Stomach (tissue), 4 donors: ENCODE data around the gene FGF14.

Experiments
- POLR2A ChIP-seq, 4 donors: fragments of 450-650 bp; IDR thresholded peaks; one replicate each; pipeline ENCODE4 v1.6.1; 2016; ENCODE audit warnings: antibody characterized with exemption in 4 of 4, control low read depth in 2 of 4, mild to moderate bottlenecking in 1 of 4, moderate library complexity in 1 of 4
- TF ChIP-seq, protein P1 (sequence below), 7 experiments: fragments of 450-650 bp in 4 of 7; fragments of 200-600 bp in 3 of 7; sonication (generic) in 3 of 7; IDR thresholded peaks; one replicate each; pipeline ENCODE4 v1.5.1; 2016 to 2019; ENCODE audit warnings: antibody characterized with exemption in 7 of 7, control low read depth in 2 of 7, mild to moderate bottlenecking in 1 of 7

DNA sequence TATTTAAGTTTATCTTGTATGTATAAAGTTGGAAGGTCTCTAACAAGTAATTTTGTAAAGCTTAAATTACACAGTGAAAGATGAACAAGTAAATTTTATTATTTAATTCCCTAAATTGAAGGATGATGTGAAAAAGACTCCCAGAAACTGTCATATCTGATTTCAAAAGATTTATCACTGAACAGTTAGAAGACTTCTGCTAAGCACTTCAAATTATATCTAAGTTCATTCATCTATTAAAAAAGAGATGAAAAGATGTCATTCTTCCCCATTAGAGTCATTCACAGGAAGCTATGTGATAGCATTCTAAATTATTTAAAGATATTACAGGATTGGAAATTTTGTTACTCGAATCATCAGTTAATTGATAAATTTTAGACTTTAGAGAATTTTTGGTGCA, 590.0 kb downstream of the FGF14 start:
- TF ChIP-seq POLR2A (IDR thresholded peaks at IDR 0.05): no peak
- TF ChIP-seq, protein P1, sequence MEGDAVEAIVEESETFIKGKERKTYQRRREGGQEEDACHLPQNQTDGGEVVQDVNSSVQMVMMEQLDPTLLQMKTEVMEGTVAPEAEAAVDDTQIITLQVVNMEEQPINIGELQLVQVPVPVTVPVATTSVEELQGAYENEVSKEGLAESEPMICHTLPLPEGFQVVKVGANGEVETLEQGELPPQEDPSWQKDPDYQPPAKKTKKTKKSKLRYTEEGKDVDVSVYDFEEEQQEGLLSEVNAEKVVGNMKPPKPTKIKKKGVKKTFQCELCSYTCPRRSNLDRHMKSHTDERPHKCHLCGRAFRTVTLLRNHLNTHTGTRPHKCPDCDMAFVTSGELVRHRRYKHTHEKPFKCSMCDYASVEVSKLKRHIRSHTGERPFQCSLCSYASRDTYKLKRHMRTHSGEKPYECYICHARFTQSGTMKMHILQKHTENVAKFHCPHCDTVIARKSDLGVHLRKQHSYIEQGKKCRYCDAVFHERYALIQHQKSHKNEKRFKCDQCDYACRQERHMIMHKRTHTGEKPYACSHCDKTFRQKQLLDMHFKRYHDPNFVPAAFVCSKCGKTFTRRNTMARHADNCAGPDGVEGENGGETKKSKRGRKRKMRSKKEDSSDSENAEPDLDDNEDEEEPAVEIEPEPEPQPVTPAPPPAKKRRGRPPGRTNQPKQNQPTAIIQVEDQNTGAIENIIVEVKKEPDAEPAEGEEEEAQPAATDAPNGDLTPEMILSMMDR (IDR thresholded peaks at IDR 0.05): no peak
